ENCODE data around the gene SLC9A3. TPM values are rescaled to one million over a fixed set of nuclear protein-coding genes. Genes with fewer than 3 reads are reported as not detected.

The SLC9A3 gene
- total RNA-seq, 4 donors from 2014 or later: 4.8 to 701 (median 183) TPM

GRCh38 chr5:455806-456205 is 68.4 kb downstream of the SLC9A3 start:
- TF ChIP-seq POLR2AphosphoS5 (IDR thresholded peaks at IDR 0.05) (no peak), CTCF (IDR thresholded peaks at IDR 0.05) (no peak), POLR2A (IDR thresholded peaks at IDR 0.05) (no peak), EP300 (IDR thresholded peaks at IDR 0.05; ENCODE audit: low read depth) (no peak)
- H3K4me1 ChIP-seq: no peaks in the 10 kb centered on the region
- in situ Hi-C loops (cut with MboI; ENCODE audit: low pct_ligation_motif_present in 1 of 4, low pct_unique_long_range_greater_than_20kb in 1 of 4, low sequenced_read_pairs in 3 of 4): no loop called here
- no peaks in the 10 kb centered on the region for H3K27me3 ChIP-seq
- H3K4me3 ChIP-seq: no peak overlapping the region
- WGBS, 2 donors (ENCODE audit: low coverage in 1 of 2): 94 to 97% methylated on average over 5 to 11 of the region's 11 CpGs
- no peak overlapping the region for H3K27ac ChIP-seq
- peaks cover 7 to 14% of the 10 kb centered on the region in 2 donors for H3K9me3 ChIP-seq
- no peak for DNase-seq
- intact Hi-C loops (cut with DNase I; ENCODE audit: low total_unique reads): no loop called here
- H3K36me3 ChIP-seq: peaks cover 0 to 63% (median 29%) of the 10 kb centered on the region in 4 donors

- no peaks in the 10 kb centered on the region for H3K4me1 ChIP-seq
- 87 to 100% methylated on average over 3 to 11 of the region's 11 CpGs for WGBS, 2 donors (ENCODE audit: low coverage in 1 of 2)
- no peak overlapping the region for H3K4me3 ChIP-seq
- H3K36me3 ChIP-seq: peaks cover 0 to 69% (median 29%) of the 10 kb centered on the region in 4 donors
- DNase-seq: peak; percentile 5
- peaks cover 7 to 14% of the 10 kb centered on the region in 2 donors for H3K9me3 ChIP-seq
- intact Hi-C loops (cut with DNase I; ENCODE audit: low total_unique reads): no loop called here
- no peak overlapping the region for H3K27ac ChIP-seq
- no peaks in the 10 kb centered on the region for H3K27me3 ChIP-seq
- in situ Hi-C loops (cut with MboI; ENCODE audit: low pct_ligation_motif_present in 1 of 4, low pct_unique_long_range_greater_than_20kb in 1 of 4, low sequenced_read_pairs in 3 of 4): no loop called here
- TF ChIP-seq EP300 (IDR thresholded peaks at IDR 0.05; ENCODE audit: low read depth): no peak
- no peak for TF ChIP-seq CTCF (IDR thresholded peaks at IDR 0.05)
- TF ChIP-seq POLR2A (IDR thresholded peaks at IDR 0.05): no peak
- TF ChIP-seq POLR2AphosphoS5 (IDR thresholded peaks at IDR 0.05): no peak
These were observed 69.3 kb downstream of the SLC9A3 start for GRCh38 chr5:454936-455335.

- intact Hi-C loops (cut with DNase I; ENCODE audit: low total_unique reads): no loop called here
- WGBS, 2 donors (ENCODE audit: low coverage in 1 of 2): 88% methylated on average over 16 of the region's 16 CpGs; no CpG with 5 or more reads in 1 of the 2 donors
These were observed 70.3 kb downstream of the SLC9A3 start for GRCh38 chr5:453725-454481.

More at GRCh38 chr5:453725-454481, 70.3 kb downstream of the SLC9A3 start:
- peak; percentile 6 for DNase-seq
- Histone ChIP-seq H3K9me3 (peaks cover 7 to 14% of the 10 kb centered on the region in 2 donors), H3K27ac (no peak overlapping the region), H3K4me3 (no peak overlapping the region), H3K4me1 (no peaks in the 10 kb centered on the region), H3K36me3 (peaks cover 0 to 69% (median 29%) of the 10 kb centered on the region in 4 donors), H3K27me3 (no peaks in the 10 kb centered on the region)
- TF ChIP-seq EP300 (IDR thresholded peaks at IDR 0.05; ENCODE audit: low read depth): no peak
- TF ChIP-seq CTCF (IDR thresholded peaks at IDR 0.05): no peak
- TF ChIP-seq POLR2A (IDR thresholded peaks at IDR 0.05): no peak
- no peak for TF ChIP-seq POLR2AphosphoS5 (IDR thresholded peaks at IDR 0.05)
- in situ Hi-C loops (cut with MboI; ENCODE audit: low pct_ligation_motif_present in 1 of 4, low pct_unique_long_range_greater_than_20kb in 1 of 4, low sequenced_read_pairs in 3 of 4): no loop called here

Measured in transverse colon (tissue), 4 donors.